GM18870 (cell line): ENCODE results near the gene GNAS-AS1.

Source experiments
- ATAC-seq: cut with Tn5 transposase; IDR thresholded peaks from one replicate; pipeline ENCODE4 v1.9.1; 2021; ENCODE audit warnings: moderate library complexity; ENCODE audit not compliant: unreplicated experiment

The GNAS-AS1 gene

GRCh38 chr20:58863044-58863790 is 12.5 kb upstream of the GNAS-AS1 start:
- no peak for ATAC-seq

- no peak for ATAC-seq
Measured at GRCh38 chr20:58855506-58856389, 5.0 kb upstream of the GNAS-AS1 start.

- no peak for ATAC-seq
Measured at GRCh38 chr20:58854638-58855471, 4.2 kb upstream of the GNAS-AS1 start.

- ATAC-seq = no peak
Measured at GRCh38 chr20:58853976-58854637, 3.4 kb upstream of the GNAS-AS1 start.

GRCh38 chr20:58853466-58853865 is 2.8 kb upstream of the GNAS-AS1 start:
- ATAC-seq = no peak

GRCh38 chr20:58852543-58853271 is 2.0 kb upstream of the GNAS-AS1 start, which contains the start of gene GNAS:
GNAS (plus strand) TSS chr20:58852716.
- no peak for ATAC-seq

- ATAC-seq = no peak
Measured at GRCh38 chr20:58851969-58852458, 1.3 kb upstream of the GNAS-AS1 start.

GRCh38 chr20:58851221-58851968 is 693 bp upstream of the GNAS-AS1 start:
- ATAC-seq = no peak

- ATAC-seq = no peak
Measured at GRCh38 chr20:58847463-58847862, 3.2 kb downstream of the GNAS-AS1 start.

- no peak for ATAC-seq
Measured at GRCh38 chr20:58845706-58846105, 5.0 kb downstream of the GNAS-AS1 start.

GRCh38 chr20:58843128-58843556 is 7.6 kb downstream of the GNAS-AS1 start:
- ATAC-seq = no peak

- no peak for ATAC-seq
Measured at GRCh38 chr20:58842276-58842675, 8.4 kb downstream of the GNAS-AS1 start.

GRCh38 chr20:58841539-58842264 is 9.0 kb downstream of the GNAS-AS1 start:
- no peak for ATAC-seq

GRCh38 chr20:58840816-58841538 is 9.7 kb downstream of the GNAS-AS1 start:
- no peak for ATAC-seq

GRCh38 chr20:58839991-58840747 is 10.5 kb downstream of the GNAS-AS1 start:
- ATAC-seq = no peak

- no peak for ATAC-seq
Measured at GRCh38 chr20:58839474-58839874, 11.2 kb downstream of the GNAS-AS1 start.

- no peak for ATAC-seq
Measured at GRCh38 chr20:58838174-58838573, 12.5 kb downstream of the GNAS-AS1 start.
